GM21447 (cell line): ENCODE results near the gene SLC26A1.

ENCODE experiments used
- ATAC-seq: cut with Tn5 transposase; IDR thresholded peaks from one replicate; pipeline ENCODE4 v1.9.1; 2021; ENCODE audit not compliant: unreplicated experiment

Gene SLC26A1

DNA sequence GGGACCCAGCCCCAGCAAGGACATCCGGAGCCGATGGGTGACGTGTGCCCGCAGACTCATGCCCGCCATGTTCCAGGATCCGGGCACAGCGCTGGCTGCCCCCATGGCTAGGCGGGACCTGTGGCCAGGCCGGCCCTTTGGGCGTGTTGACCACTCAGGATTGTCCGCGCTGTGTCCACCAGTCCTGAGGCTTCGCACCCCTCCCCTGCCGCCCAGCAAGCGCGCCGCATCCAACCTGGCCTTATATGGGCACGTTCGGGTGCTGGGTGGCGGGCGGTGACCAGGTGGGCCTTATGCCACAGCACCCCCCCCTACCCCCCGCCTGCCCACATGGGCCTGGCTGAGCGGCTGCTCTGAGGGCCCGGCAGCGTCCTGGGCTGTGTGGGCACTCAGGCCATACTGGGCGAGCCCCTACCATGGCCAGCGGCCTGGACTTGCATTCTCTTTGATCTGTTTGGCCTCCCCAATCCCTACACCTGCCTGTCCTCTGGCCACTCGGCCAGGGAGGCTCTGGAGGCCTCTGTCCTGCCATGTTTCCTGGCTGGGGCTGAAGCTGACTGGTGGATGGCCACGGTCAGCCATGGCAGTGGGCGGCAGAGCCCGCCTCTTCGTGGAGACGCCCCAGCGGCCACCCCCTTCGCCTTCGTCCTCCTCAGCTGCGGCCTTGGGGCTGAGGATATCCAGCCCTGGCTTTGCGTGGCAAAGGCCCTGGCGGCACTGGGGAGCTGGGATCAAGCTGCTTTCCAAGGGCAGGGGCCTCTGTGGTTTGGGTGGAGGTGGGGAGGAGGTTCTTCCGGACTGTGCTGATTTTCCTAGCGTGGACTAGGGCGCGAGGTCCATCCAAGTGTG, 20.2 kb upstream of the SLC26A1 start:
- no peak for ATAC-seq

DNA sequence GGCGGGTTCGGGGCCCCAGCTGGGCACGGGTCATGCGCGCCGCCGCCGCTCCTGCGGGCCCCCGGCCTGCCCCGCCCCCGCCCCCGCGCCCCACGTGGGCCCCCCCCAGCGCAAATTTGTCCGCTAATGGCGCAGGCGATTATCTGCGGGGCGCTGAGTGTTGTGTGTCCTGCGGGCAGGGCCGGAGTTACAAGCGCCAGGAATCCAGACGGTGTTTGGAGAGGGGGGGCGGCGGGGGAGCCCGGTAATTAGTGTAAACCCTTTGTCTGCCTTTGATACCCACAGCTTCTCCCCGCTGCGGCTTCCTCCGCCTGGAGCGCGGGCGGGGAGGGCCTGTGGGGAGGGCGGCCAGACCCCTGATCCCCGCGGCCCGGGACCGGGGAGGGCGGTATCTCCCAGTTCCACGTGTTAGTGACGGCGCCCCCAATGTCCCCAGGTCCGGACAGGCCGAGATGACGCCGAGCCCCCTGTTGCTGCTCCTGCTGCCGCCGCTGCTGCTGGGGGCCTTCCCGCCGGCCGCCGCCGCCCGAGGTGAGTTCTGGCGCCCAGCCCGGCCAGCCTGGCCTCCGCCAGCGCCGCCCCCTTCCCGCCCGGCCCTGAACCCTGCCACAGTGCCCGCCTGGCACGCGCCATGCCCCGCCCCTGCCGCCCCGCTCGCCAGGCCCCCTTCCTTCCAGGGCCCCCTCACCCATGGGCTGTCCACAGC, 19.0 kb upstream of the SLC26A1 start:
- ATAC-seq: no peak

DNA sequence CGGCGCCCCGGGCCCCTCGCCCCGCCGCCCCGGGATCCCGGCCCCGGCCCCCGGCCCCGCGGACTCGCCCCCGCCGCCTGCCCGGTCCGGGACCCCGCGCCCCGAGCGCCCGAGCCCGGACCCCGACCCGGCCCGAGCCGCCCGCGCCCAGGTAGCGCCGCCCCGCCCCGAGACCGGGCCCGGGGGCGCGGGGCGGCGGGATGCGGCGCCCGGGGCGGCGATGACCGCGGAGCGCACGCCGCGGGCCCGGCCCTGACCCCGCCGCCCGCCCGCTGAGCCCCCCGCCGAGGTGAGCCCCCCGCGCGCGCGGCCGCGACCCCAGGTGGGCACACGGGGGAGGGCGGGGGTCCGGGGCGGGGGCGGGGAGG, 18.4 kb upstream of the SLC26A1 start:
- no peak for ATAC-seq

DNA sequence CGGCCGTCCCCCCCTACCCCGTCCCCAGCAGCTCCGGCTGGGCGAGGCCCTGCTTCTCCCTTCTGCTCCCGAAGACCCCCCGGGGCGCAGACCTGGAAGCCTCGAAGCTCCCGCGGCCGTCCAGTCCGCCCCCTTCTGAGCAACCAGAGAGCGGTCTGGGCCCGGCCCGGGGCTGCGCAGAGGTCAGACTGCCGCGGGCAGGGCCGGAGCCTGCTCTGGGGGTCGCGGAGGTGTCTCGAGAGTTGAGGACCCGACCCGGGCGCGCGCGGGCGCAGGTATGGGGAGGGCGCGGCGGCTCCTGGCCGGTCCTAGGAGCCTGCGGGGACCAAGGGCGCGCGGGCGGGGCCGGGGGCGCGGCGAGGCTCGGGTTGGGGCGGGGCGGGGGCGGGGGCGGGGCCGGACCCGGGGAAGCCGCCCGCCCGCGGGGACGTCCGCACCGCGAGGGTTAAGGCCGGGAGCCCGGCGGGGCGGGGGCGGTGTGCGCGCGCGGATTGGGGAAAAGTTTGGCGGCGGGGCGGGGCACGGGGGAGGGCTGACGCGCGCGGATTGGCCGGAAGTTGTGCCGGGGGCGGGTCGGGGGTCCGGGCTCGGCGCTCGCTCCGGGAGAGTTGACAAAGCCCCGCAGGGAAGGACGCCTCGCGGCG, 17.9 kb upstream of the SLC26A1 start, which contains the start of gene FGFRL1:
FGFRL1 (plus strand) TSS at position 605 of the 644 bp plus-strand sequence. CDS start 860 bp downstream, outside the sequence.
- ATAC-seq: peak; percentile 38

DNA sequence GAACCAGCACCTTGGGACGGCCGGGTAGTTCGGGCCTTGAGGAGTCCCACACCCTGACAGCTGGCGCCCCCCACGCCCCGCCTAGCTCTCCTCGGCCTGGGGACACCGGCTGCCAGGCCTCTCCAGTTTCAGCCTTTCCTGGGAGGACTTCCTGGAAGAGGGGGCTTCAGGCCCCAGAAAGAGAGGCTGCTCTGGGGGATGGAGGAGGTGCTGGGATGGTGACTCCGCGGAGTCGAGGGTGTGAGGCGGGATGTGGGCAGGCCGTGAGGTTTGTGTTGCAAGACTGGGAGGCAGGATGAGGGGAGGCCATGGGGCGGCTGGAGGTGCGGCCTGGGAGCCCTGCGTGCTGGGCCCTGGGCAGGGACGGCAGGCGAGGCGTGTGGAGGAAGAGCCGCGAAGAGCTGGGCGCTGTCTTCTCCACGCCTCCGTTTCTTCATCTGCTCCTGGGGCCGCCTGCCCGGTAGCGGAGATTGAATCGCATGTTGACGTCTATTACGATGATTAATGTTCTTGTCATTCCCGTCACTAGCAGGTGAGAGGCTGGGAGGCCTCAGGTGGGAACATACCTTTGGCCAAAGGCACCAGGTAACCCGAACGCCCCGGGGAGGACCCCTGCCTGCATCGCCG, 17.3 kb upstream of the SLC26A1 start:
- ATAC-seq: no peak

DNA sequence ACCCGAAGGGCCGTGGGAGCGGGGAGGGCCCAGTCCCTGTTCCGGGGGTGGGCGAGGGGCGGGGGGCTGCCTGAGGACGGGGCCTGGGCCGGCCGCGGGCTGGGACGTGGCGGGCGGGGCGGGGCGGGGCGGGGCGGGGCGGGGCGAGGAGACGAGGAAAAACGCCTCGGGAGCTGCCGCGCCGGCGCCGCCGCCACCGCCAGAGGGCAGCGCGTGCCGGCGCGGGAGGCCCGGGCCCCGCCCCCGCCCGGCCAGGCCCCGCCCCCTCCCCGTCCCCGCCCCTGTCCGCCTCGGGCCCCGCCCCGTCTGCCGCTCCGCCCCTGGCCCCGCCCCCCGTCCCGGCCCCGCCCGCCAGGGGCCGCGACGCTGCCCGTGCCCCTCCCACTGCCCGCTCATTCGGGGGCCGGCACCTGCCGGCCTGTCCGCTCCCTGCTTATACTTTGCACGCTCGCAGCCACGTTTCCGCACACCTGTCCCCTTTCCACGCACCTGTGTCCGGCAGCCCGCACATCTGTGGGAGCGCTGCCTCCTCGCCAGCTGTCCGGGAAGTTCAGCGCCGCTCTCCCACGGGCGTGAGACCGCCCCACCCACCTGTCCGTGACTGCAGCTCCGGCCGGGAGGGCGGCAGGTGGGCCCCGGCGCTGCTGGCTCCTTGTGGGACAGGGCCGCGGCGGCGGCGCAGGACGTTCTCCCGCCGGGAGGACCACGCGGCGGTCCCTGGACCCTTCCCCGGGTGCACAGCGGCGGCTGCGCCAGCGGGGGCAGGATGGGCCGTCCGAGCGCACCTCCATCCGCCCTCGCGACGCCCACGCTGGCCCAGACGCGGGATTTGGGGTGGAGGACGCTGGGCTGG, 16.6 kb upstream of the SLC26A1 start:
- no peak for ATAC-seq

DNA sequence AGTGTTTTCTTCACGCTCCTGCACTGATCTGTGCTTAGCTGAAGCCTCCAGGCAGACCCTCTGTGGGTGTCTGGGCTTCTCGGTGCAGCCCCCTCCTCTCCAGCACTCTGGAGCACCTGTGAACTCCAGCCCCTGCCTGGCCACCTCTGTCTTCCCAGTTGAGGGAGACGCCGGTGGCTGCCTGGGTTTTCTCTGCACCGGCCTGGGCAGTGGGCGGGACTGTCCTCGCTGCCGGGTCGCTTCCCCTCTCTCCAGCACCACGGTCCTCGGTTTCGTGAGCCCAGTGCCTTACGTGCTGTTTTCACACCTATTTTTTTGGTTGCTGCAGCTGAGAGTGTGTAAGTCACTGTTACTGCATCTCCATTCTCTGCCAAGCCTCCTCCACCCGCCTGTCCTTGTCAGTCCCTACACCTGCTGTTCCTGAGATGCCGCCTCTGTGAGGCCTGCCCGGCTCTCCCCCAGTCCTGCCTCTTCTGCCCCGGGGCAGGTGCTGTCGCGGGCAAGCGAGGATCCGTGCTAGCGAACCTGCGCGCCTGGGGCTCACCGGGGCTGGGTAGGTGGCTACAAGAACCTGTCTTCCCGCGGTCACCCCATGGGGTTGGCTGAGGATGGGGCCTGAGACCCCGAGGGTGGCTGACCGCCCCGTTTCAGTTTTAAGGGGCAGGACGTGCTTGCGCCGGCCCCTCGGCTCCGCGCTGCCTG, 15.8 kb upstream of the SLC26A1 start:
- no peak for ATAC-seq

DNA sequence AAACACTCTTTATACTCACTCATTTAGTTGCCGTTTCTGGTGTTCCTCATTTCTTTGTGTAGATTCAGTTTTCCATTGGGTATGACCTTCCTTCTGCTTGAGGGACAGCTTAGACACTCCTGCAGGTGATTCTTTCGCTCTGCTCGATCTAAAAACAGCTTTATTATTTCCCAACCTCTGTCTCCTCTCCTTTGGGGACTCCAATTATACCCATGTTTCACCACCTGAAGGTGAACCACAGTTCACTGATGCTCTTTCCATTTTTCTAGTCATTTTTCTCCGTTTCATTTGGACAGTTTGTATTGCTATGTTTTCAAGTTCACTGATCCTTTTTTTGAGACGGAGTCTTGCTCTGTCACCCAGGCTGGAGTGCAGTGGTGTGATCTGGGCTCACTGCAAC, 13.7 kb upstream of the SLC26A1 start:
- no peak for ATAC-seq

DNA sequence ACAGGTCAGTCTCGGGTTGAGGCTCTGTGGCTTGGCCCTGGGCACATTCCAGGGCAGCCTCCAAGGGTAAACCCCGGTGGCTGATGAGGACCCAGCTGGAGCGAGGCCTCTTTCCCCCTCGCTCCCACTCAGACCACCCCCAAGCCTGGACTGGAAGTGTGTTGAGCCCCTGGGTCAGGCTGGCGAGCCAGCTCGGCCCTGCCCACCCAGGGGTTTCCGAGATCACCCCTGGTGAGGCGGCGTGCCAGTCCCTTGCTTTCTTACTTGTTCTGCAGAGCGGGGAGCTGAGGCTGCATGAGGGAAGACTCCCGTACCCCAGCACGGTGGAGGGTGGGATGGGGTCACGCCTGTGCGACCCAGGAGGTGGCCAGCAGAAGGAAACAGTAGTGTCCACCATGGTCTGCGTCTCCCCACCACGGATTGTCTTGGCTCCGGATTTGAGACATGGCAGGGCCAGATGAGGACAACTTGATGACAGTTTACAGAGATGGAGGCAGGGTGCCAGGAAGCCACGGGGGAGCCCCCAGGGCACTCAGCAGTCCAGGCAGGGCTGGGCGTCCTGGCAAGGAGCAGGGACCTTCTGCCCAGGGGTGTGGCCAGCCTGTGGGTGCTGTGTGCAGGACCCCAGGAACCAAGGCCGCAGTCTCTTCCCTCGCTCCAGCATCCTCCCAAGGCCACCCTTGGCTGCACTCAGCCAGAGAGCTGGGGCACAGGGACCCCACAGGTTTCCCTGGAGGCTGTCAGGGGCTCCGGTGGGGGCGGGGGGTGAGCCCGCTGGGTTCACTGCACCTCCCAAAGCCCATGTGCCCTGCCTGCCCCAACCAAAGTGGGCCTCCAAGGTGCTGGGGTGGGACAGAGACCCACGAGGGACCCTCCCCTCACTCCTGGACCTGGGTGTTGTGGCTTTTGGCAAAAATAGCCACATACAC, 11.6 kb upstream of the SLC26A1 start:
- ATAC-seq: no peak

DNA sequence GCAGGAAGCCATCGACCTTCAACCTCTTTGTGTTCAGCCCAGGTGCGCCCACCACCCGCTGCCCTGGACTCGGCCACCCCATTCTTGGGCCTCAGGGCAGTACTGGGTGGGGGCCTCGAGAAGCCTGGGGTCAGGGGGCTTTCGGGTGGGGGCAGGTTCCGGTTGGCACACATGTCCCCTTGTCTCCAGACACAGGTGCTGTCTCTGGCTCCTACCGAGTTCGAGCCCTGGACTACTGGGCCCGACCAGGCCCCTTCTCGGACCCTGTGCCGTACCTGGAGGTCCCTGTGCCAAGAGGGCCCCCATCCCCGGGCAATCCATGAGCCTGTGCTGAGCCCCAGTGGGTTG, 10.8 kb upstream of the SLC26A1 start:
- no peak for ATAC-seq

DNA sequence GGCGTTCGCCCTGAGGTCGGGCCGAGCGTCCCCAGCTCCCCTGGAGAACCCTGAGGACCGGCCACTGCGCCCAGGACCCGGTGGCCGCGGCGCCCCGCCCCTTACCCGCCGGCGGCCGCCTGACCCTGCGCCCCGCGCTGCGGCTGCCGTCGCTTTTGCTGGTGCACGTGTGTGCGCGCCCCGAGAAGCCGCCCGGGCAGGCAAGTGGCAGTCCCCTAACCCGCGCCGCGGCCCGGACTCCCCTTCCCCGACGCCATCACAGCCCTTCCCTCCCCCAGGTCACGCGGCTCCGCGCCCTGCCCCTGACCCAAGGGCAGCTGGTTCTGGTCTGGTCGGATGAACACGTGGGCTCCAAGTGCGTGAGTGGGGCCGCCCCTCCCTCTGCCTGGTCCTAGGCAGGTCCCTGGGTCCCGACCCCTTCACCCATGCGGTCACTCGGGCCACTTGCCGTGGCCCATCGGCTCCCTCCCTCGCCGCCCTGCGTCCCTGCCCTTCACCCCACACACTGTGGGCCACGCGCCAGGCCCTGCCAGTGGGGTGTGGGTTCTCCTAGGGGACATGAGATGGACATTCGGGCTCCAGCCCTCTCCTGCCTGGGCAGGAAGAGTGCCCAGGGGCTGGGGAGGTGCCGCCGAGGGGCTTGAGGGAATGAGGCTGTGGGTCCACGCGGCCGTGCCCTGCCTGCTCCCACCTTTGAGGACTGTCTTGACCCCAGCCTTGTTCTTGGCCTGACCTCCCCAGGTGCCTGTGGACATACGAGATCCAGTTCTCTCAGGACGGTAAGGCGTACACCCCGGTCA, 10.3 kb upstream of the SLC26A1 start:
- no peak for ATAC-seq

DNA sequence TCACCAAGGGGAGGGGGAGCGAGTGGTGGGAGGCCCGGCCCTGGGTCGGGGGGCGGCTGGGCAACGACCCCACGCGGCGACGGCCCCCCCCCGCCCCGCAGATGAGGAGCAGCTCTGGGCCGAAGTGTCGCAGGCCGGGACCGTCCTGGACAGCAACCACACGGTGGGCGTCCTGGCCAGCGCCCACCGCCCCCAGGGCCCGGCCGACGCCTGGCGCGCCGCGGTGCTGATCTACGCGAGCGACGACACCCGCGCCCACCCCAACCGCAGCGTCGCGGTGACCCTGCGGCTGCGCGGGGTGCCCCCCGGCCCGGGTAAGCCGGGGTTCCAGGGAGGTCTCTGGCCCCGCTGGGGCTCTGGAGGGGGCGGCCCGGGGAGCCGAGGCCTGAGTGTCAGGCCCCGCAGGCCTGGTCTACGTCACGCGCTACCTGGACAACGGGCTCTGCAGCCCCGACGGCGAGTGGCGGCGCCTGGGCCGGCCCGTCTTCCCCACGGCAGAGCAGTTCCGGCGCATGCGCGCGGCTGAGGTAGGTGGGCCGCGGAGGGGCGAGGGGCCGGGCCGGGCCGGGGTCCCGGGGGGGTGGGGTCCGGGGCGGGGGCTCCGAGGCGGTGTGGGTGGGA, 9.5 kb upstream of the SLC26A1 start:
- ATAC-seq: no peak

DNA sequence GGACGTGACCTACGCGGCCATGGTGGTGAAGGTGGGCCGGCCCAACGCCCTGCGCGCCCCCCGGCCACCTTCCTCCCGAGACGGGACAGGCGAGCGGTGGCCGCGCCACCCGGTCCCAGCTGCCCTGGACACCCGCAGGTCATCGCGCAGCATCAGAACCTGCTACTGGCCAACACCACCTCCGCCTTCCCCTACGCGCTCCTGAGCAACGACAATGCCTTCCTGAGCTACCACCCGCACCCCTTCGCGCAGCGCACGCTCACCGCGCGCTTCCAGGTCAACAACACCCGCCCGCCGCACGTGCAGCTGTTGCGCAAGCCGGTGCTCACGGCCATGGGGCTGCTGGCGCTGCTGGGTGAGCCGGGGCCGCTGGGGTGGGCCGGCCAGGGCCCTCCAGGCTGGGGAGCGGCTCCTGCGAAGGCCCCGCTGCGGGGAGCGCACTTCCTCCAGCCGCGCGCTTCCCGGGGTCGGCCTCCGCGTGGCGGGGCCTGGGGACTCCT, 9.0 kb upstream of the SLC26A1 start:
- ATAC-seq: no peak

DNA sequence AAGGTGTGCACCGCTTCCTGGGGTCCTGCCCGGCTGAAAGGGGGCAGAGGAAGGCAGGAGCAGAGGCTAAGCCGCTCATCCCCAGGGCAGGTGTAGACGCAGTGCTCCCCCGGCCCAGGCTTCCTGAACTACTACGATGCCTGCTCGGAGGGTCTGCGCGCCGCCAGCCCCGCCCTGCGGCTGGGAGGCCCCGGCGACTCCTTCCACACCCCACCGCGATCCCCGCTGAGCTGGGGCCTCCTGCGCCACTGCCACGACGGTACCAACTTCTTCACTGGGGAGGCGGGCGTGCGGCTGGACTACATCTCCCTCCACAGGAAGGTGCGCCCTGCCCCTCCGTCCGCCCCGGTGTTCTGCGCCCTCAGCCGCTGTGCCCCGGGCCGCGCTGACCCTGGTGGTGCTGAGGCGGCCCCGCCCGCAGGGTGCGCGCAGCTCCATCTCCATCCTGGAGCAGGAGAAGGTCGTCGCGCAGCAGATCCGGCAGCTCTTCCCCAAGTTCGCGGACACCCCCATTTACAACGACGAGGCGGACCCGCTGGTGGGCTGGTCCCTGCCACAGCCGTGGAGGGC, 8.4 kb upstream of the SLC26A1 start:
- ATAC-seq: no peak

DNA sequence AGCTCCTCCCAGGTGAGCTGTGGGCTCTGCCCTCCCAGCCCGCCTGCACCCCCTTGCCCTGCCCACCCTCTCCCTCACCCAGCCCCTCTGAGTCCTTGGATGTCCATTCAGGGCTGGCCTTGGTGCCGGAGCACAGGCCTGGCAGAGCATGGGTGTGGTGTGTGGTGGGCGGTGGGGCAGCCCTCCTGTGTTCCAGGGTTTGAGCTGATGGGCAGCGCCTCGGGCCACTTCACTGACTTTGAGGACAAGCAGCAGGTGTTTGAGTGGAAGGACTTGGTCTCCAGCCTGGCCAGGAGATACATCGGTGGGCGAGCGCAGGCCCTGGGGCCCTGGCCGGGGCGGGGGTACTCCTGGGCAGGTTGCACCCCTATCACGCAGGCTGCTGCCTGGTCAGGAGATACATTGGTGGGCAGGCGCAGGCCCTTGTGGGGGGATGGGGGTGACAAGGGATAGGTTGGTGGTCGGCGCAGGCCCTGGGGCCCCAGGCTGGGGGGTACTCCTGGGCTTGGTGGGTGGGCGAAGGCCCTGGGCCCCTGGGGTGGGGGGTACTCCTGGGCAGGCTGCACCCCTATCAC, 7.6 kb upstream of the SLC26A1 start:
- no peak for ATAC-seq

DNA sequence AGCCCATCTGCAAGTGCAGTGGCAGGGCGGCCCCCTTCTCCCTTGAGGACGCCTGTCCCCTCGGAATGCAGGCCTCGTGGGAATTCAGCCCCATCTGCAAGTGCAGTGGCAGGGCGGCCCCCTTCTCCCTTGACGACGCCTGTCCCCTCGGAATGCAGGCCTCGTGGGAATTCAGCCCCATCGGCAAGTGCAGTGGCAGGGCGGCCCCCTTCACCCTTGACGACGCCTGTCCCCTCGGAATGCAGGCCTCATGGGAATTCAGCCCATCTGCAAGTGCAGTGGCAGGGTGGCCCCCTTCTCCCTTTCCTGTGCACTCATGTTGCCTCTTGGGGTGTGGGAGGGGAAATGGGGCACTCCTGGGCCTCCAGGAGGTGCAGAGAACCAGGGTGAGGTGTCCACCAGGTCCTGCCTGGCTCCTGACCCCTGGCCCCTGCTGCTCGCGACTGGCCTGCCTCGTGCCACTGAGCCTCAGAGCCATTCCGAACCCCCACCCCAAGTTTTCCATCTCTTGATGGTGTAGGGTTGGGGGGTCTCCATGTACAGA, 6.8 kb upstream of the SLC26A1 start:
- ATAC-seq: no peak
